ENCODE results near the gene SLC25A38.
A peak's percentile ranks its signal among the peaks of the same experiment; 100 is the strongest.
"Not testable (repeated sequence)": the region's sequence is repeated elsewhere in the genome, so short reads cannot be mapped to it uniquely, and the experiment has no call there.

Gene SLC25A38, protein sequence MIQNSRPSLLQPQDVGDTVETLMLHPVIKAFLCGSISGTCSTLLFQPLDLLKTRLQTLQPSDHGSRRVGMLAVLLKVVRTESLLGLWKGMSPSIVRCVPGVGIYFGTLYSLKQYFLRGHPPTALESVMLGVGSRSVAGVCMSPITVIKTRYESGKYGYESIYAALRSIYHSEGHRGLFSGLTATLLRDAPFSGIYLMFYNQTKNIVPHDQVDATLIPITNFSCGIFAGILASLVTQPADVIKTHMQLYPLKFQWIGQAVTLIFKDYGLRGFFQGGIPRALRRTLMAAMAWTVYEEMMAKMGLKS

DNA sequence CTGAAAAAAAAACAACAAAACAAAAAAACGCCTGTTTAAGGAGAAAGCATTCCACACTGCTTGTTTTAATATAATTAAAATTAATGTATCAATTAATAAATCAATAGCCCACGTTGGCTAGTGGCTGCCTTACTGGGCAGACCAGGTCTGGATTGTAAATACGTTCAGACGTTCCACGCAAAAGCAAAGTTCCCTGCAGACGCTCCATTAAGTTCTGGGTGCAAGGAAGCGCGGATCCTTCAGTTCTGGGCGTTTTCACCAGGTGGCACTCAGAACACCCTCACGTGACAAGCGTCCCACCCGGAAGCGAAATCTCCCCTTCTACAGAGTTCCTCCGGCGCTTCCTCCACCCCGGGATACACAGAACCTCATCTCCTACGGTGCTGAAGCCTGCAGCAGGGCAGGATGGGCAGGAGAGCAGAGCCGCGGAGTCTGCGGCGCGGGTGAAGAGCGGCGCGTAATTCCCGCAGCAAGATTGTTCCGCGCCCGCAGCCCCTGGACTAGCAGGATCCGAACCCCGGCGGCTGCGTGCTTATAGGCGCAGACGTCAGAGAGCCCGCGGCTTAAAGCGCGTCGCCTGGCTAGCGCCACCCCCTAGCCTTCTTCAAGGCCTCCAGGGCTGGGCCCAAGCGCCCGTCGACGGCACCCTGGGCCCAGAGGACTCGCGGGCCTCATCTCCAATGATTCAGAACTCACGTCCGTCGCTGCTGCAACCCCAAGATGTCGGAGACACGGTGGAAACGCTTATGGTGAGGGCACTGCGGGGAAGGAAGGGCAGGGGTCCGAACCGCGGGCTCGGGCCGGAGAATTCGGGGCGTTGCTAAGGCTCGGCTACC, at the start of gene SLC25A38:
TSS of gene SLC25A38 (plus strand) at position 326 of the 836 bp plus-strand sequence. CDS start at position 681, 355 bp downstream.
- peak; percentile 39 for DNase-seq (ENCODE audit: low read depth)

DNA sequence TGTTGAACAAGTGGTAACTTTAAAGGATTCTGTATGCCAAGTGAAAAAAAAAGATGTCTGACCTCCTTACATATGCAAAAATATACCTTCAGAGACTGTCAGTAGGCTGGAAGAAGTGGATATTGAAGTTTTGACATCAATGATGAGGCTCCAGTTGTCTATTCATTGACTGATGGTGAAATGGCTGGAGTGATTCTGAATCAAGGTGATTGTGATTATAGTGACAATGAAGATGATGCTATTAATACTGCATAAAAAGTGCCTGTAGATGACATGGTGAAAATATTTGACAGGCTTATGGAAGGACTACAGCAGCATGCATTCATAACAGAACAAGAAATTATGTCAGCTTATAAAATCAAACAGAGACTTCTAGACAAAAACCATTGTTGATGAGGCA, 49.6 kb upstream of the SLC25A38 start:
- DNase-seq (ENCODE audit: low read depth), result no peak

DNA sequence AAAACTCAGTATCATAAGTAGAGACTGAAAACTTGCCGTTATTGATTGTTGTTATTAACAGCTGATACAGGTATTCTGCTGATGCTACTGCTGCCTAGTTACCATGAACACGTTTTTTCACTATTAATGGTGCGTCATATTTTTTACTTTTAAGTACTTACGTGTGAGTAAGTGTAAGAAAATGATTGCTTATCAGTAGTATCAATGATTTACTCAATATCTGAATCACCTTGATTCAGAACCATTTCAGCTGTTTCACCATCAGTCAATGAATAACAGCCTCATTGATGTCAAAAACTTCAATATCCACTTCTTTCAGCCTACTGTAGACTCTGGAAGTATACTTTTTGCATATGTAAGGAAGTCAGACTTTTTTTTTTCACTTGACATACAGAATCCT, 49.0 kb upstream of the SLC25A38 start:
- DNase-seq (ENCODE audit: low read depth), result no peak

DNA sequence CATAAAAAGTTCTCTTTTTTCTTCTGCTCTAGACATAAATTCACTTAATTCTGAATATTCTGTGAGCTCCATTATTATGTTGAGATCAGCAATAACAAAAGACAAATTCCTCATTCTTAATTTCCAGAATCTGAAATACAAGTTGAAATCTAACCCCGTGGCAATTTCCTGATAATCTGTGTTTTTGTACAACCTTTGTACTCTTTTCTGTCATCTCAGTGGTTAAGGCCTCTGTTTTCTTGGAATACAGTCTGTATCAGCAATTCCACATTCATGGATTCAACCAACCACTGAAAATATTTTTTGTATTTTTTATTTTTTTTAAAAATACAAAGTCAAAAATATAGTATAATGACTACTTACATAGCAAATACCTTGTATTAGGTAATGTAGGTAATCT, 45.0 kb upstream of the SLC25A38 start:
- DNase-seq (ENCODE audit: low read depth), result no peak

DNA sequence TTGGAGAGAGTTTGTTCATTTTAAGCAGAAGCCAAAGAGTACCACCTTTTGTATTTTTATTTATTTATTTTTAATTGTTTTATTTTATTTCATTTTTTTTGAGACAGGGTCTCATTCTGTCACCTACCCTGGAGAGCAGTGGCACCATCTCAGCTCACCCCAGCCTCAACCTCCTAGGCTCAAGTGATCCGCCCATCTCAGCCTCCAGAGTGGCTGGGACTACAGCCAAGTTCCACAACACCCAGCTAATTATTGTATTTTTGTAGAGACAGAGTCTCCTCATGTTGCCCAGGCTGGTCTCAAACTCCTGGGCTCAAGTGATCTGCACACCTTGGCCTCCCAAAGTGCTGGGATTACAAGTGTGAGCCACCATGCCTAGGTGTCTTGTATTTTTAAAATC, 44.1 kb upstream of the SLC25A38 start:
- DNase-seq (ENCODE audit: low read depth), result no peak

DNA sequence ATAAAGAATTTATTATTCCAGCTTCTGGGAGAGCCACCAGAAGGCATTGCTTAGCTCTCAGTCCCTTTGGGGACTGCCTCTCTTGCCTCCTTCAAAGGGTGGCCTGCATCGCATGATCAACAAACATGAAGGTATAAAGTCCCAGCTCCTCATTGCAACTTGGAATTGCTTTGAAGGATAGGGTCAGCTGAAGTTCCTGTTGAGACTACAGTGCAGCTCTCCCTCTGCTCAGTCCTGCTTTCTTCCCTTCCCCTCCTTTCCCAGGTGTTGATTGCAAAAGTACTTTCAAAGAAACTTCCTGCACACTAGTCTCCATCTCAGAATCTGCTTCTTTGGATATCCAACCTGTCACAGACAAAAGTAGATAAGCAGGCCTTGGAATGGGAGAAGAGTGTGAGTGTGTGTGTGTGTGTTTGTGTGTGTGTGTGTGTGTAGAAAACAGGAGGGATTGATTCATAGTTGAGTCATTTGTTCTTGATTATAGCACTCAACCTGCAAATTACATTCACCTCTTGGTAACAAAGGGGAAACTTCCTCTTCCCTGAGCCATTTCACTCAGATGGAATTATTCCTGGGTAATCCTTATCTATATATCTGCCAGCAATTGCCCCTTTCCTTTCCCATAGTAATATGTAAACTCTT, 40.0 kb upstream of the SLC25A38 start:
- no peak for DNase-seq (ENCODE audit: low read depth)

DNA sequence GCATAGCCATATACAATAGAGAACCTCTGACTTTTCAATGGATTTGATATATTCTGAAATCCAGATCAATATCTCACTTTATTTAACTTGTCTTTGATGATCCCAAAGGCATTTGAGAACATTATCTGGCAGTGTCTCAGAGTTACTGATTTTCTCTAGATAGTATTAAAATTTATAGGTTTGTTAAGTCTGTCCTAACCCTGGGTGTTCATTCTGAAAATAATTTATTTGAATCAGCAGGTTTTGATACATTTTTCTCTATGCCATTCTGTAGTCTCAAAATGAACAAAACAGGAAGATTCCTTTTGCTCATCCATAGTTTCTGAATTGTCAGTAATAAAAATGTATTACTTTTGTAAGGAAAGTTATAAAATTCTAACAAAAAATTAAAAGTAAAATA, 39.4 kb upstream of the SLC25A38 start:
- no peak for DNase-seq (ENCODE audit: low read depth)

DNA sequence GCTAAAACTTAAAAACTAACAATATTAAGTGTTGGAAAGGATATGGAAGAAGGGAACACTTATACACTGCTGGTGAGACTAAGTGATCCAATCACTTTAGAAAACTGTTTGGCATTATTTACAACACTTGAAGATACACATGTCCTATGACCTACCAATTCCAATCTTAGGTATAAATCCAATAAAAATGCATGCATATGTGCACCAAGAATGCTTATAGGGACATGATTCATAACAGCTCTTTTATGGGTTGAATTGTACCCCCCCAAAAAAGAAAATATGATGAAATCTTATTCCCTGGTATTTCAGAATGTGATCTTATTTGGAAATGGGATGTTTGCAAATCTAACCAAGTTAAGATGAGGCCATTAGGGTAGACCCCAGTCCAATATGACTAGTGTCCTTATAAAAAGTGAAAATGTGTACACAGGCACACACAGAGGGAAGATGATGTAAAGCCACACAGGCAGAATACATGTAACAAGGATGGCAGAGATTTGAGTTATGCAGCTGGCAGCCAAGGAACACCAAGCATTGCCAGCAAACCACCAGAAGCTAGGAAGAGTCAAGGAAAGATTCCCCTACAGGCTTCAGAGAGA, 38.3 kb upstream of the SLC25A38 start:
- no peak for DNase-seq (ENCODE audit: low read depth)

DNA sequence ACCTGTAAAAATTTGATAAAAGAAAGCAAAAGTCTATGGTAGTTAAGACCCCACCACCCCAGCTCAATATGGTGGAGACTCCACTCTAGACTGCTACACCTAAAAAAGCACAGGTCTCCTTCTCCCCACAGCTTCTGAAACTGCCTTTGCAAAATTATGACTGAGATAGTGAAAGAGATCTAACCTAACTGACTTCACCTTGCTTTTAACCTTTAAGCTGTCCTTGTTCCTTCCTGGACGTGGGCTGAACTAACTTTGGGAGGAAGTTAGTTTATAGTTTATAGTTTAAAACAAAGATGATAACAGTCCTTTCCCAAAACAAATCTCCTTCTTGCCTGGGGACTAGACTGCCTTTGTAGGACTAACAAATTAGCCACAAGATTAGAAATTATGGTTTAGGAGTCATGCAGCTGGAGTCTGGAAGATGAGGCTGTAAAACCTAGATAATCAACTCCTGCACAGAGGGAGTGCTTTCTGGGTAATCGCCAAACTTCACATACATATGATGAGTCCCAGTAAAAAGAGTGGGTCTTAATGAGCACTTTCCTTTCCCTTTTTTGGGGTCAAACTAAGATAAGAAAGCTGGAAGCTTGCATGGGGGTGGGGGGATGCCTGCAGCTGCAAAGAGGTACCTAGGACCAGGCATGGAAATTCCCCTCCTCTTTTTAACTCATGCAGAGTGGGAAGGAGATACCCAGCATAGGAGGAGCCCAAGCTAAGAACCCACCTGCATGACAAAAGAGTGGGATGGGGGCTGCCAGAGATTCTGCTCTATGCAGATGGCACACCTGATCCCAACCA, 36.2 kb upstream of the SLC25A38 start:
- no peak for DNase-seq (ENCODE audit: low read depth)

DNA sequence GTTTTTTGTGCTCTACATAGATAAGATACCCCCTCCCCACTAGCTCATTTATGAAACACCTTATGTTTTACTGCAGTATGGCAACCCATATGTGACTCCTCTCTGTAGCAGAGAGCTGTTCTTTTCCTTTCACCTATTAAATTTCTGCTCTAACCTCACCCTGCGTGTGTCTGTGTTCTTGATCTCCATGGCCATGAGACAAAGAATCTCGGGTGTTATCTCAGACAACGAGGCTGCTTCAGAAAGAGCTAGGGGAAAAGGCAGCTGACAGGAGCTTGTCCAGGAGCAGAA, 35.6 kb upstream of the SLC25A38 start:
- DNase-seq (ENCODE audit: low read depth), result no peak

DNA sequence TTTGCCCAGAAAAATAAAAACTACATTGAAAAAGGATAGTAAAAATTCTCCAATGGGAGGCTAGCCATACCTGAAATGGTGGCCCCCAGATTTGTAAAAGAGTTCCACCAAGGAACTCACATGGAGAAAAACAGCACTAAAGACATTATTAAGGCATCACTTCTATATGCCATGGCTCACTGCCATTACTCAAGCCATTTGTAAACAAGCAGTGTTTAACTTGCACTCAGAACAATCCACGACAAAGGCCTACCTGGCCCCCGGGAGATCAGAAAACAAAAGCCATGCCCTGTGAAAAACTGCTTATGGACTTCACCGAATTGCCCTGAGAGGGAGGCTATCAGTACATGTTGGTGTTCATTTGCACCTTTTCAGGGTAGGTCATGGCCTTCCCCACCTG, 34.1 kb upstream of the SLC25A38 start:
- DNase-seq (ENCODE audit: low read depth), result no peak

DNA sequence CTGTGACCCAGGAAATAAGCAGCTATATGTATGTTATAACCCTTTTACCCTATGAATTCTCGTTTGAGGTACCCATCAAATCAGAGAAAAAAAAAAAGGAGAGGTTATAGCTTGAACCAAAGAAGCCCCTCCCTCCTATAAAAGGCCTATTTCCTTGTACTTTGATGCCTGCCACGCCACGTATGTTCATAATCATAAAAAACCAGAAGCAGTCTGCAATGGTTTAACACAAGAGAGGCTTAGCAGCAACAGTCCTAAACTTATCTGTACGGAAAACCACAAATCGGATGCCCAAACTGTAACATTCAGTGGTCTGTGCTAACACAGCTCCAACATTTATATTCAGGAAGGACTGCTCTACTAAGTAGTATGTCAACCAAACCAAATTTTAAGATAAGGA, 32.5 kb upstream of the SLC25A38 start:
- DNase-seq (ENCODE audit: low read depth), result no peak

DNA sequence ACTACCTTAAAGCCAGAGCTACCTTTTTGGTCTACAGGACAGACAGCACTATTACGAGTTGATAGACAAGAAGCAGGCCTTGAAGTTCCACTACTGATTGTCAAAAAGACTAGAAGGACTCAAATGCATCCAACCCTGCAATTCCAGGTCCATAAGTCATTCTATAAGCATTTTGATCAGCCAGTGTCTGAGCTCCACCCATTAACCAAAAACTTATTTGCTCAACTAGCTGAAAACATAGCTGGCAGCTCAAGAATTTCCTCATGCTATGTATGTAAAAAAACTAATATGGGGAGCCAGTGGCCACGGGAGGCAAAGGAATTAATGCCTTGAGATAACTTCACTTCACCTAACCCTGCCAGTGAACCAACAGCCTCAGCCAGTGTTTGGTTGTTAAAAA, 32.0 kb upstream of the SLC25A38 start:
- not testable (repeated sequence) for DNase-seq (ENCODE audit: low read depth)

DNA sequence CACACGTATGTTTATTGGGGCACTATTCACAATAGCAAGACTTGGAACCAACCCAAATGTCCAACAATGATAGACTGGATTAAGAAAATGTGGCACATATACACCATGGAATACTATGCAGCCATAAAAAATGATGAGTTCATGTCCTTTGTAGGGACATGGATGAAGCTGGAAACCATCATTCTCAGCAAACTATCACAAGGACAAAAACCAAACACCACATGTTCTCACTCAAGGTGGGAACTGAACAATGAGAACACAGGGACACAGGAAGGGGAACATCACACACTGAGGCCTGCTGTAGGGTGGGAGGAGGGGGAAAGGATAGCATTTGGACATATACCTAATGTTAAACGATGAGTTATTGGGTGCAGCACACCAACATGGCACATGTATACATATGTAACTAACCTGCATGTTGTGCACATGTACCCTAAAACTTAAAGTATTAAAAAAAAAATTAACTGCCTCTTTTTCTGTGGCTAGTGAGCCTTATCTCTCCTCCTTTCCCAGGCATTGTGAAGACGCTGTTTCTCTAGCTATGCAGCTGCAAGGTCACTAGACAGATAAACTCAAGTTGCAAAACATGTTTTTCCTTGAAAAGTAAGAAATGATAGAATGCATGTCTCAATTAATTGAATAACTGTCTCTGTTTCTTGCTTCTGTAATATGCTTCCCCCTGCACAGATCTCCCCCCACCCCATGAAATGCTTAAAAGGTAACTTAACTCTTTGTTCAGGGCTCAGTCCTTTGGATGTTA, 29.8 kb upstream of the SLC25A38 start:
- DNase-seq (ENCODE audit: low read depth), result not testable (repeated sequence)

DNA sequence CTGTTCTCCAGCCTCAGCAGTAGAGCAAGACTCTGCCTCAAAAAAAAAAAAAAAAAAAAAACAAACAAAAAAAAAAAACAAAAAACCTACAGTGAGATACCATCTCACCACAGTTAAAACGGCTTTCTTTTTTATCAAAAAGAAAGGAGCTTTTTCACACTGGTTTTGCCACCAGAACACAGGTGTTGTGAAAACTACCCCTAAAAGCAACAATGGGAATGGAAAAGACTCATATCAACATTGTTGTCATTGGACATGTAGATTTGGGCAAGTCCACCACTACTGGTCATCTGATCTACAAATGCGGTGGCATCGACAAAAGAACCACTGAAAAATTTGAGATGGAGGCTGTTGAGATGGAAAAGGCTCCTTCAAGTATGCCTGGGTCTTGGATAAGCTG, 24.8 kb upstream of the SLC25A38 start:
- no peak for DNase-seq (ENCODE audit: low read depth)

DNA sequence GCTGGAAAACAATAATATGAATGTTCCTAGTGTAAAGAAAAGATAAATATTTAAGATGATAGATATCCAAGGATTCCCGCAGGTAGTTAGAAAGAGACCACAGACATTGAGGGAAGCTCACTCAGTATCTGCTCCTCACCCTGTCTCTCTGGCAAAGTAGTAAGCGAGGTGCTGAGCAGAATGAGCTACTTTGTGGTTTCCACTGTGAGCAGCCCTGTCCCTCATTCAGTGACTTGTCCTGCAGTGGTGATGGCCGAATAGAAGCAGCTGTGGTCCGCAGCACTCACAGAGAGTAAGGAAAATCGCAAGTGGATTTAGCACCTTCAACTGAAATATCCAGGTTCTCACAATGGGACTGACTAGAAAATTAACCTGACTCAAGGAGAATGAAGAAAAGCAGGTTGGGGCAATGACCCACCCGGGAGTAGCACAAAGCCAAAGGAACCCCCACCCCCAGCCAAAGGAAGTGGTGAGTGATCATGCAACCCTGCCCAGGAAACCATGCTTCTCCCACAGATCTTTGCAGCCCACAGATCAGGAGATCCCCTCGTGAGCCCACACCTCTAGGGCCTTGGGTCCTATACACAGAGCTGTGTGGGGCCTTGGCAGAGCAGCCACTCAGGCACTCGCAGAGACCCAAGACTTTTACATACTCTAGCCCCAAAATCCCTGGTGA, 21.8 kb upstream of the SLC25A38 start:
- no peak for DNase-seq (ENCODE audit: low read depth)

DNA sequence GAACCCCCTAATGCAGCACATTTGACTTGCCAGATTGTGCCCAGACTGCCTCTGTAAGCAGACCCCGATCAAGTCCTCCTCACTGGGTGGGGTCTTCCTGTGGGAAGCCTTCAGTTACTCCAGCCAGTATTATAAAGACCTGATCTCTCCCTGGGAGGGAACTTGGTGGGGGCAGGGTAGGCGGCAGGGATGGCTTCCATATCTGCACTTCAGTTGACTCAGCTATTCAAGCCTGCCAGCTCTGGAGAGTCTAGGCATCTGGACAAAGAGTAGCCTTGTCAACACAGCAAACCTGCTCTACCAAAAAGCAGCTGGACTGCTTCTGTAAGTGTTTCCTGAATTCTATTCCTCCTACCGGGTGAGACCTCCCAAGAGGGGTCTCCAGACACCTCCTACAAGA, 21.0 kb upstream of the SLC25A38 start:
- DNase-seq (ENCODE audit: low read depth), result no peak

DNA sequence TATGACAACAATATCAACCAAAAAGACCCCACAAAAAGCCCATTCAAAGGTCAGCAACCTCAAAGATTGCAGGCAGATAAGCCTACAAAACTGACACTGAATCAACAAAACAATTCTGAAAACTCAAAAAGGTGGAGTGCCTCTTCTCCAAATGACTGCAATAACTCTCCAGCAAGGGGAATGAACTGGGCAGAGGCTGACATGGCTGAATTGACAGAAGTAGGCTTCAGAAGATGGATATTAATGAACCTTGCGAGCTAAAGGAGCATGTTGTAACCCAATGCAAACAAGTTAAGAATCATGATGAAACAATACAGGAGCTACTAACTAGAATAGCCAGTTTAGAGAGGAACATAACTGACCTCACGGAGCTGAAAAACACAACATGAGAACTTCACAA, 20.4 kb upstream of the SLC25A38 start:
- no peak for DNase-seq (ENCODE audit: low read depth)

DNA sequence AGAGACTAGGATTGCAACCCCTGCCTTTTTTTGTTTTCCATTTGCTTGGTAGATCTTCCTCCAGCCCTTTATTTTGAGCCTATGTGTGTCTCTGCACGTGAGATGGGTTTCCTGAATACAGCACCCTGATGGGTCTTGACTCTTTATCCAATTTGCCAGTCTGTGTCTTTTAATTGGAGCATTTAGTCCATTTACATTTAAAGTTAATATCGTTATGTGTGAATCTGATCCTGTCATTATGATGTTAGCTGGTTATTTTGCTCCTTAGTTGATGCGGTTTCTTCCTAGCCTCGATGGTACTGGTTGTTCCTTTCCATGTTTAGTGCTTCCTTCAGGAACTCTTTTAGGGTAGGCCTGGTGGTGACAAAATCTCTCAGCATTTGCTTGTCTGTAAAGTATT, 12.7 kb upstream of the SLC25A38 start:
- not testable (repeated sequence) for DNase-seq (ENCODE audit: low read depth)

DNA sequence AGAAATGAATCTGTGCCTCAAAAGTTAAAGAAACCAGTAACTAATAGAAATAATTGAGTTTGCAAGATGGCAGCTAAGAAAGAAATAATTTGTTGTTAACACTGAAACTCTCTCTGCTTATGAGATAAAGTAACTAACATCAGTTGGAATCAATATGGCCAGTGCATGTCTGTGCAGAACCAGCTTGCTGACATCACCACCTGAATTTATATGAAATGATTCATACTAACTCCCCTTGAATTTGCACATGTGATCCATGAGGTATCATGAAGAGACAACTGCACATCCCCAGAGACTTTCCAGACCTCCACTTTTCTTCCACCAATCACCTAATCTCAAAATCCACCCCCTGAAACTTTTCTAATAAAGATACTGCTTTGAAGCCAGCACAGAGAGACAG, 10.3 kb upstream of the SLC25A38 start:
- DNase-seq (ENCODE audit: low read depth), result no peak
